Endothelial cell of umbilical vein (primary cell): ENCODE measurements around the gene TMEM108. TPM values are rescaled to one million over a fixed set of nuclear protein-coding genes. Genes with fewer than 3 reads are reported as not detected.

Experiments used
- BruUV-seq: library from RNA; stranded (reverse); fragments of 400-500 nt; replicated peaks from 2 replicates; lab custom pipeline; 2021; lab: Mats Ljungman, UMichigan
- CTCF ChIA-PET: fragments of 300-600, 350-600 bp; sonication (Branson Sonifier 250); formaldehyde crosslinking; loops from one replicate; lab custom pipeline; 2021; ENCODE audit warnings: antibody characterized with exemption, inconsistent platforms; lab: Charles Lee
- POLR2A ChIA-PET: fragments of 300-600, 350-600 bp; sonication (Branson Sonifier 250); formaldehyde crosslinking; loops from one replicate; lab custom pipeline; 2021; ENCODE audit warnings: antibody characterized with exemption, inconsistent platforms; lab: Charles Lee
- DNase-seq: peaks from one replicate; pipeline ENCODE4 v3.0.0-alpha.2; 2011; ENCODE audit warnings: low read depth, low spot score
- FAIRE-seq: peaks from 2 replicates; lab custom pipeline; 2011; peaks lifted over from hg19 to GRCh38; lab: Jason Lieb, UNC
- H2AFZ ChIP-seq: 2 replicates; pipeline ENCODE4 v1.6.0; 2012; ENCODE audit warnings: low read depth, low read length, control low read depth, inconsistent platforms
- H3K27ac ChIP-seq: 2 replicates; pipeline ENCODE4 v1.5.1; 2011; ENCODE audit warnings: low read depth, mild to moderate bottlenecking, control low read depth, low read length, moderate library complexity; ENCODE audit not compliant: insufficient read depth
- H3K27me3 ChIP-seq, 2 experiments: 2 replicates each; pipeline versions ENCODE4 v1.6.0 to v1.6.1; 2011; ENCODE audit warnings: low read length in 2 of 2, mixed read lengths in 1 of 2; ENCODE audit not compliant: control insufficient read depth in 2 of 2, insufficient read depth in 2 of 2
- H3K36me3 ChIP-seq, 2 experiments: 2 replicates in 1 of 2; 3 replicates in 1 of 2; pipeline ENCODE4 v1.5.1; 2011; ENCODE audit warnings: low read length in 2 of 2, mild to moderate bottlenecking in 1 of 2, moderate library complexity in 1 of 2; ENCODE audit not compliant: control insufficient read depth in 2 of 2, insufficient read depth in 2 of 2; ENCODE audit errors: extremely low read depth in 1 of 2
- H3K4me1 ChIP-seq: 3 replicates; pipeline ENCODE4 v1.5.1; 2011; ENCODE audit warnings: mild to moderate bottlenecking, low read length; ENCODE audit not compliant: control insufficient read depth, insufficient read depth; ENCODE audit errors: extremely low read depth
- H3K4me2 ChIP-seq: 2 replicates; pipeline ENCODE4 v1.6.1; 2011; ENCODE audit warnings: low read length, control low read depth, mixed read lengths; ENCODE audit not compliant: insufficient read depth
- H3K4me3 ChIP-seq, 3 experiments: fragments of 200-600 bp in 1 of 3; sonication (generic), shearing (Covaris generic) in 1 of 3; replicated peaks in 1 of 3; 2 replicates each; pipeline ENCODE4 v1.5.1; 2011 to 2016; ENCODE audit warnings: control low read depth in 3 of 3, low read length in 3 of 3, mild to moderate bottlenecking in 2 of 3, inconsistent platforms in 1 of 3, low read depth in 1 of 3, moderate library complexity in 1 of 3; ENCODE audit not compliant: insufficient read depth in 1 of 3
- H3K79me2 ChIP-seq: 2 replicates; pipeline ENCODE4 v1.6.0; 2012; ENCODE audit warnings: low read length, inconsistent platforms; ENCODE audit not compliant: control insufficient read depth, insufficient read depth
- H3K9ac ChIP-seq: replicated peaks from 2 replicates; pipeline ENCODE3; 2011; ENCODE audit warnings: low read length, control low read depth; ENCODE audit not compliant: insufficient read depth; ENCODE audit errors: extremely low read depth
- H3K9me1 ChIP-seq: replicated peaks from 3 replicates; pipeline ENCODE4 v1.6.0; 2011; ENCODE audit warnings: mild to moderate bottlenecking, low read length; ENCODE audit not compliant: control insufficient read depth, insufficient read depth; ENCODE audit errors: extremely low read depth
- H3K9me3 ChIP-seq: replicated peaks from 2 replicates; pipeline ENCODE4 v1.5.1; 2012; ENCODE audit warnings: low read length, inconsistent platforms; ENCODE audit not compliant: control insufficient read depth, insufficient read depth
- H4K20me1 ChIP-seq: replicated peaks from 2 replicates; pipeline ENCODE3; 2011; ENCODE audit warnings: mild to moderate bottlenecking, low read length; ENCODE audit not compliant: control insufficient read depth, insufficient read depth; ENCODE audit errors: extremely low read depth
- CTCF ChIP-seq, 2 donors: IDR thresholded peaks; 1 replicate in 1 of 2; 2 replicates in 1 of 2; pipeline ENCODE4 v1.5.1; 2011; ENCODE audit warnings: low read length in 2 of 2, mild to moderate bottlenecking in 2 of 2, moderate library complexity in 2 of 2, control low read depth in 1 of 2, inconsistent platforms in 1 of 2, low read depth in 1 of 2; ENCODE audit not compliant: insufficient read depth in 1 of 2; ENCODE audit errors: extremely low read depth in 1 of 2
- EZH2 ChIP-seq: IDR thresholded peaks from 2 replicates; pipeline ENCODE4 v1.6.1; 2012; ENCODE audit warnings: borderline replicate concordance, low read depth, mild to moderate bottlenecking, moderate library complexity, low read length, inconsistent platforms; ENCODE audit not compliant: severe bottlenecking
- FOS ChIP-seq: IDR thresholded peaks from 2 replicates; pipeline ENCODE4 v1.6.1; 2011; ENCODE audit warnings: mild to moderate bottlenecking, low read length, moderate library complexity, borderline replicate concordance; ENCODE audit not compliant: insufficient read depth
- GATA2 ChIP-seq: IDR thresholded peaks from 2 replicates; pipeline ENCODE4 v1.7.0; 2011; ENCODE audit warnings: low read depth, mild to moderate bottlenecking, moderate library complexity, mixed read lengths, low read length; ENCODE audit not compliant: insufficient read length, insufficient read depth
- JUN ChIP-seq: IDR thresholded peaks from 2 replicates; pipeline ENCODE4 v1.6.1; 2011; ENCODE audit warnings: borderline replicate concordance, low read depth; ENCODE audit not compliant: insufficient read length, insufficient read depth
- MYC ChIP-seq: IDR thresholded peaks from one replicate; pipeline ENCODE4 v1.6.1; 2011; ENCODE audit warnings: mild to moderate bottlenecking, low read depth, low read length
- POLR2A ChIP-seq: IDR thresholded peaks from 2 replicates; pipeline ENCODE4 v1.6.1; 2012; ENCODE audit warnings: low read depth, mild to moderate bottlenecking, control low read depth, low read length
- POLR2AphosphoS5 ChIP-seq: IDR thresholded peaks from 2 replicates; pipeline ENCODE4 v1.6.1; 2012; ENCODE audit warnings: low read depth, mild to moderate bottlenecking, control low read depth, low read length, moderate library complexity; ENCODE audit not compliant: insufficient read depth
- dilution Hi-C: fragments of 300-500 bp; cut with MboI; formaldehyde crosslinking; loops from one replicate; pipeline ENCODE4 v1.15.0; 2019; ENCODE audit warnings: low sequenced_read_pairs; ENCODE audit not compliant: extremely low pct_ligation_motif_present
- intact Hi-C: fragments of 100-400 bp; cut with micrococcal nuclease; formaldehyde crosslinking; loops from one replicate; pipeline ENCODE4 v1.10.0; 2022
- polyA plus RNA-seq, 4 experiments: library from polyadenylated mRNA; depleted of rRNA in 3 of 4; stranded (reverse) in 3 of 4; unstranded in 1 of 4; fragments of >200 nt; gene quantifications; 2 replicates each; pipeline versions ENCODE4 v1.2.1 to v1.2.3, GENCODE V29; 2011 to 2012; ENCODE audit warnings: missing spikeins in 1 of 4
- total RNA-seq: library from RNA; stranded (reverse); gene quantifications from 2 replicates; pipeline ENCODE4 v1.2.3, GENCODE V29; 2021
- TF ChIP-seq, protein P1 (sequence below): IDR thresholded peaks from 2 replicates; pipeline ENCODE4 v1.6.1; 2011; ENCODE audit not compliant: insufficient read depth, insufficient read length

TMEM108 gene
- total and polyA plus RNA-seq, 2 donors (not counting 3 experiments of a cell fraction or from before 2014, with no cell fraction given) = 0.40 to 1.1 TPM

DNA sequence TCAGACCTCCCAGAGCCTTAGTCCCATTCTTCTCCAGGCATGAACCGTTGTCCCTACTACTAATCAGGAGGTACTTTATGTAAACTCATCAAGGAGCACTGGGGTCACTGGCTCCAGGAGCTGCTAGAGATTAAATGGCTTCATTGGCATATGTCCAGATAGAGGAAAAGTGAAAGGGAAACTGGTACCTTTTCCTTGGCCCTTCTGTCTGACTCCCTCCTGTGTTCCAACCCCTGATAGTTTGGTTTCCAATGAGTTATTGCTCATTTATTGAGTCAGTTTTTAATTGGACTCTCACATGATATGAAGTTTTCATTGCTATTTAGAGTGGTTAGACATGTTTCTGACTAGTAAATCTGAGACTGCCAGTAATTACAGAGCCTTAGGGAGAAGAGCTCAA lies 231.2 kb downstream of the TMEM108 start:
- FAIRE-seq = no peak
- no peak overlapping the region for H3K9ac ChIP-seq
- H3K4me2 ChIP-seq = no peak overlapping the region
- H3K4me1 ChIP-seq = no peaks in the 10 kb centered on the region
- intact Hi-C loops (no loop called here), dilution Hi-C loops (no loop called here)
- no peak overlapping the region for H3K4me3 ChIP-seq
- no peak overlapping the region for H3K27ac ChIP-seq
- H3K79me2 ChIP-seq = no peaks in the 10 kb centered on the region
- no peak for TF ChIP-seq FOS
- TF ChIP-seq POLR2AphosphoS5 = no peak
- TF ChIP-seq CTCF (IDR thresholded peaks at IDR 0.05; ENCODE audit: extremely low read depth in 1 of 2, insufficient read depth in 1 of 2, low read depth in 1 of 2, low read length in 2 of 2) = no peak
- TF ChIP-seq, protein P1, sequence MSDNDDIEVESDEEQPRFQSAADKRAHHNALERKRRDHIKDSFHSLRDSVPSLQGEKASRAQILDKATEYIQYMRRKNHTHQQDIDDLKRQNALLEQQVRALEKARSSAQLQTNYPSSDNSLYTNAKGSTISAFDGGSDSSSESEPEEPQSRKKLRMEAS = no peak
- TF ChIP-seq MYC = no peak
- CTCF ChIA-PET = interaction anchor here (1.1 to 1.5 kb wide), 2 partner anchors 104 to 543 kb away, joined by 3 to 5 read pairs; no protein-coding TSS in a partner anchor
- H3K27me3 ChIP-seq = peaks cover 2 to 6% of the 10 kb centered on the region in 2 experiments
- H3K9me3 ChIP-seq = no peaks in the 10 kb centered on the region
- no peak for DNase-seq
- POLR2A ChIA-PET = no interaction called here
- BruUV-seq = no TSS peak
- no peak overlapping the region for H2AFZ ChIP-seq
- H4K20me1 ChIP-seq = no peaks in the 10 kb centered on the region
- no peaks in the 10 kb centered on the region for H3K36me3 ChIP-seq
- H3K9me1 ChIP-seq = no peaks in the 10 kb centered on the region

GRCh38 chr3:133270631-133271030 lies 232.4 kb downstream of the TMEM108 start:
- H3K36me3 ChIP-seq = no peaks in the 10 kb centered on the region
- TF ChIP-seq POLR2A = no peak
- TF ChIP-seq JUN = no peak
- no peak for TF ChIP-seq FOS
- no peak for TF ChIP-seq POLR2AphosphoS5
- TF ChIP-seq GATA2 = no peak
- TF ChIP-seq, protein P1 = no peak
- TF ChIP-seq CTCF (IDR thresholded peaks at IDR 0.05; ENCODE audit: extremely low read depth in 1 of 2, insufficient read depth in 1 of 2, low read depth in 1 of 2, low read length in 2 of 2) = no peak
- TF ChIP-seq EZH2 = no peak
- TF ChIP-seq MYC = no peak
- no peaks in the 10 kb centered on the region for H4K20me1 ChIP-seq
- peaks cover 0 to 6% of the 10 kb centered on the region in 2 experiments for H3K27me3 ChIP-seq
- DNase-seq = no peak
- no peaks in the 10 kb centered on the region for H3K9me3 ChIP-seq
- no peaks in the 10 kb centered on the region for H3K9me1 ChIP-seq
- H3K4me2 ChIP-seq = no peak overlapping the region
- no TSS peak for BruUV-seq
- no peak overlapping the region for H3K27ac ChIP-seq
- POLR2A ChIA-PET = no interaction called here
- H3K79me2 ChIP-seq = no peaks in the 10 kb centered on the region
- CTCF ChIA-PET = no interaction called here
- dilution Hi-C loops = no loop called here
- H3K9ac ChIP-seq = no peak overlapping the region
- intact Hi-C loops = no loop called here
- no peak overlapping the region for H2AFZ ChIP-seq
- no peaks in the 10 kb centered on the region for H3K4me1 ChIP-seq
- H3K4me3 ChIP-seq = no peak overlapping the region
- no peak for FAIRE-seq
